Measurements from ENCODE around the gene BDH2.

BDH2 gene

DNA sequence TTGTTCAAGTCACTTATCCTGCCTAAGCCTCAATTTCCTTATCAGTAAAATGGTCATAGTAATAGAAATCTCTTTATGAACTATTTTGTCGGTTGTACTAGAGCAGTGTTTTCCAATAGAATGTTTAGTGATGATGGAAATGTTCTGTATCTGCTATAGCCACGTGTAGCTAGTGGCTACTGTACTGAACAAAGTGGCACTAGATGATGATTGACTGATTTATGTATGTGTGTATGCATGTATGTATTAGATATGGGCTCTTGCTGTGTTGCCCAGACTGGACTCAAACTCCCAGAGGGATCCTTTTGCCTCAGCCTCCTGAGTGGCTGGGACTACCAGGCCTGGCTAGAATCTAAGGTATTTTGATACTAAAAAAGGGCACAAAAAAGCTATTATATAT, 55.5 kb downstream of the BDH2 start:
- no peak overlapping the region for H3K4me3 ChIP-seq (ENCODE audit: low read length)
- no peak for DNase-seq (ENCODE audit: low read depth, low spot score)

DNA sequence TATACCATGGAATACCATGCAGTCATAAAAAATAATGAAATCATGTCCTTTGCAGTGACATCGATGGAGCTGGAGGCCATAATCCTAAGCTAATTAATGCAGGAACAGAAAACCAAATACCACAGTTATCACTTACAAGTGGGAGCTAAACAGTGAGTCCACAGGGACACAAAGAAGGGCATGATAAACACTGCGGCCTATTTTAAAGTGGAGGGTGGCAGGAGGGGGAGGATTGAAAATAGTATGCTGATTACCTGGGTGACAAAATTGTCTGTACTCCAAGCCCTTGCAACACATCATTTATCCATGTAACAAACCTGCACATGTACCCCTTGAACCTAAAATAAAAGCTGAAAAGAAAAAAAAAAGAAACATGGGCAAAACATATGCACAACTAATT, 63.5 kb downstream of the BDH2 start:
- no peak for DNase-seq (ENCODE audit: low read depth, low spot score)
- no peak overlapping the region for H3K4me3 ChIP-seq (ENCODE audit: low read length)

DNA sequence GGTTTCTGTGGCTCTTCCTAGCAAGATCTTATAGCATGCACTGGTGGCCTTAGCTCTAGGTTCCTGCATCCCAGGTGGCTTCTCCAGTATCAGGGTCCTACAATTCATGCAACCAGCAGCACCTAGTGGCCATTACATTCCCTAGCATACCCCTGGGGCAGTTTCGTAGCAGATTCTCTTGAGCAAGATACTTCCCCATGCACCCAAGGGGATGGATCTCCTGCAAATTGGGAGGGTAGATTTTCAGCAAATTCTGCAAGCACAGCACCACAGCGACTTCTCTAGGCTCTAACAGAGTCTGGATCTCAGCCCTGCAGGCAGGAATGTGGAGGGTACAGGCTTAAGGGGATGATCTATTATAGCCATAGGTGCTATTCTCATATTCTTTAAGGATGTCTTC, 67.1 kb downstream of the BDH2 start:
- peak; percentile 39 for DNase-seq (ENCODE audit: low read depth, low spot score)
- no peak overlapping the region for H3K4me3 ChIP-seq (ENCODE audit: low read length)

DNA sequence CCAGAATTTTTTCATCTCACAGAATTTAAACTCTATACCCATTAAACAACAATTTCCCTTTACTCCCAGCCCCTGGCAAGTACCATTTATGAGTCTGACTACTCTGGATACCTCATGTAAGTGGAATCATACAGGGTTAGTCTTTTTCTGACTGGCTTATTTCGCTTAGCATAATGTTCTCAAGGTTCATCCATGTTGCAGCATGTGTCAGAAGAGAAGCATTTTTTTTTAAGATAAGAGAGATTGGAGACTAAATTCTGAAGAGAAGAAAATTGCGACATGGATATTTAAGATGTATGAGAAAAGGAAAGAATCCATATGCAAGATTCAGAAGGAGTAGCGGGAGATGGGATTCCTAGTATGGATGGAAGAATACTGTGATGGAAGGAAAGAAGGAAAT, 68.8 kb downstream of the BDH2 start:
- no peak overlapping the region for H3K4me3 ChIP-seq (ENCODE audit: low read length)
- DNase-seq (ENCODE audit: low read depth, low spot score) = no peak

DNA sequence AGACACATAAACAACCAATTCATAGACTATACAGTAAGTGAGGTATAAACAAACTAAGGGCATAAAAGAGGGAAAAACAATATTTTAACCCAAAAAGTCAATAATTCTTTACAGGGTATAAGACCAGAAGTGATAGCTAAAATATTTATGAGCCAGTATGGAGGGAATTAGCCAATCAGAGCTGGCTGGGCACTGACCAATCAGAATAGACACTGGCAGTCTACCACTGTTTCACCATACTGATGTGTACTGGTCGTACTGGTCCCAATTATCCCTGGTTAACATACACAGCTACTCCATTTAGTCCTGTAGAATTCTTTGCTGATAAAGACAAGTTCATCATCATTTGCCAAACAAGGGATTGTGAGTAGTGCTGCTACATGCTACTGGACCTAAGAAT, 70.3 kb downstream of the BDH2 start:
- DNase-seq (ENCODE audit: low read depth, low spot score) = no peak
- H3K4me3 ChIP-seq (ENCODE audit: low read length) = no peak overlapping the region
